ENCODE results near the gene DUSP28. TPM values are rescaled to one million over a fixed set of nuclear protein-coding genes. Genes with fewer than 3 reads are reported as not detected.

The DUSP28 gene
- total and polyA plus RNA-seq, 4 donors: 4.1 to 11.0 (median 7.9) TPM

DNA sequence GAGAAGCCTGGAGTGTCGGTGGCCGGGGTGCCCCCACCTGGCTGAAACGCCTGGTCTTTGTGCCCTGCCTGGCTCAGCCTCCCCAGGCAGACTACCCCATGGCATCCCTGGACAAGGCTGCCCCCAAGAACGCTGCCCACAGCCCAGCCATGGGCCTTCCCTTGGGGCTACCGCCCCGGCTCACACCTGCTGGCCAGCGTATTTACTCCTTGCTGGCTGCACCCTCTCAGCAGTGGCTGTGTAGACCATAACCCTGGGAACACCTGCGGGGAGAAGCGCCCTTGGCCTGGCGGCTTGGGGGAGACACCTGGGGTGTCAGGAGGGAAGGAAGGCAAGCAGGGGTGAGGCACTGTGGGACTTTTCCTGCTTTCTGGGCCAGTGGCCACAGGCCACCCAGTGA is 43.7 kb downstream of the DUSP28 start:
- peaks cover 52% of the 10 kb centered on the region for H3K36me3 ChIP-seq (ENCODE audit: control insufficient read depth, insufficient read depth, low read length)
- no peak overlapping the region for H3K4me3 ChIP-seq (ENCODE audit: low read depth, low read length)
- WGBS (ENCODE audit: insufficient coverage): 97% methylated on average over 9 of the region's 10 CpGs
- no peak overlapping the region for H3K27ac ChIP-seq (ENCODE audit: low read depth, low read length)
- H3K4me1 ChIP-seq (ENCODE audit: control insufficient read depth, insufficient read depth, low read length): peaks cover 9% of the 10 kb centered on the region
- no peaks in the 10 kb centered on the region for H3K27me3 ChIP-seq (ENCODE audit: control insufficient read depth, insufficient read depth, low read length)
- H3K9me3 ChIP-seq (ENCODE audit: control insufficient read depth, insufficient read depth, low read length): no peaks in the 10 kb centered on the region
- DNase-seq (ENCODE audit: low read depth in 4 of 6, low spot score in 6 of 6): no peak

DNA sequence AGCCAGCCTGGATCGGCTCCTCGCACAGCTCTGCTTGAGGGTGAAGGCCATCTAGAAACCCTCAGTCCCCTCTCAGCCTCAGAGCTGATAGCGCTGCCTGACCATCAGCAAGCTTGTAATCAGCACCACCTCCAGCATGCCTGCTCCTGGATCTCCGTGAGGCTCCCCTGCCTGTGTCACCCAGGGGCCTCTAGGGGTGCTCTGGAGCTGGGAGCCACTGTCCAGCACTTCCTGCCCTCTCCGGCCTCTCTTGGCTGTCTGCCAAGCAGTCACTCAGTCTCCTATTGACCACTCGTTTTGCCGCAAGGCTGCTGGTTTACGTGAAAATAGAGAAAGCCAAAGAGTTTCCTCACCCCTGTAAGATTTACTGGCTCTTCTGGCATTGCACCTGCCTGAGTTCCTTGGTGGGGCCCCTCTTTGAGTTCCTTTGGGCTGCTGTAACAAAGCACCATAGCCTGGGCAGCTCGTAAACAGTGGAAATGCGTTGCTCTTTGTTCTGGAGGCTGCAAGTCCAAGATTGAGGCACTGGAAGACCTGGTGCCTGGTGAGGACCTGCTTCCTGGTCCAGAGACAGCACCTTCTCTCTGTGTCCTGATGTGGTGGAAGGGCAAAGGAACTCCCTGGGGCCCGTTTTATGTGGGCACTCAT is 44.3 kb downstream of the DUSP28 start:
- peaks cover 9% of the 10 kb centered on the region for H3K4me1 ChIP-seq (ENCODE audit: control insufficient read depth, insufficient read depth, low read length)
- H3K27me3 ChIP-seq (ENCODE audit: control insufficient read depth, insufficient read depth, low read length): no peaks in the 10 kb centered on the region
- no peaks in the 10 kb centered on the region for H3K9me3 ChIP-seq (ENCODE audit: control insufficient read depth, insufficient read depth, low read length)
- H3K36me3 ChIP-seq (ENCODE audit: control insufficient read depth, insufficient read depth, low read length): peaks cover 46% of the 10 kb centered on the region
- 26% methylated on average over 8 of the region's 11 CpGs for WGBS (ENCODE audit: insufficient coverage)
- H3K27ac ChIP-seq (ENCODE audit: low read depth, low read length): no peak overlapping the region
- H3K4me3 ChIP-seq (ENCODE audit: low read depth, low read length): no peak overlapping the region
- peak in 5 of 6 donors; percentile 15 to 80 (median 43) for DNase-seq (ENCODE audit: low read depth in 4 of 6, low spot score in 6 of 6)

DNA sequence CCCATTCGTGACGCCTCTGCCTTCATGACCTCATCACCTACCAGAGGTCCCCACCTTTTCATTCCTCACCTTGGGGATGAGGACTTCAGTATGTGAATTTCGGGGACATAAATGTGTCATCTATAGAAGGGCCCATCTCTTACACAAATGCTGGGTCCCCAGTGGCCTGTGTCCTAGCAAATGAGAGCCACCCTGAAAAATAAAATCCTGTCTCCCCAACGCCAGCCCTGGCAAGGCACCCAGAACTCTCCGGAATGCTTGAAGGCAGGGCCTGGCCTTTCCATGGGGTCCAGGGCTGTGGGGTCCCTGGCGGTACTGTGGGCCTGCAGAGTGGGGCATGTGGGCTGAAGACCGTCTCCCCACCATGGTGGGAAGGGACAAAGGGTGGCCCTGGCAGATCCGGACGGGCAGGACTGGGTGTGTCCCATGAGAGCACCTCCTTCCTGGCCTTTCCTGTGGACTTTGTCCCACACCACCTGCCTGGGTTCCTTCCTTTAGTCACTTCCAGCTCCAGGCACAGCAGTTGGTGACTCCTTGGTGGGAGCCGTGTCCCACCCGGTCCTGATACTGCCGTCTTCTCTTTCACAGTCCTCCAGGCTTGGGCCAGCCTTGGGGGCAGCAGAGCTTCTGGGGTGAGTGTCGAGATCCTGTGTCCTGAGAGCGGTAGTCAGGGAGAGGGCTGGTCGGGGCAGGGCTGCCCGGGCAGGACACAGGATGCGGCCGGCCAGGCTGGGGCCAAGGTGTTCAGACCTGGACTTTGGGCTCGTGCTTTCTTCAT is 45.0 kb downstream of the DUSP28 start:
- H3K36me3 ChIP-seq (ENCODE audit: control insufficient read depth, insufficient read depth, low read length): peaks cover 41% of the 10 kb centered on the region
- no peak overlapping the region for H3K4me3 ChIP-seq (ENCODE audit: low read depth, low read length)
- WGBS (ENCODE audit: insufficient coverage): 92% methylated on average over 15 of the region's 19 CpGs
- H3K27ac ChIP-seq (ENCODE audit: low read depth, low read length): no peak overlapping the region
- no peaks in the 10 kb centered on the region for H3K9me3 ChIP-seq (ENCODE audit: control insufficient read depth, insufficient read depth, low read length)
- no peaks in the 10 kb centered on the region for H3K27me3 ChIP-seq (ENCODE audit: control insufficient read depth, insufficient read depth, low read length)
- no peak for DNase-seq (ENCODE audit: low read depth in 4 of 6, low spot score in 6 of 6)
- H3K4me1 ChIP-seq (ENCODE audit: control insufficient read depth, insufficient read depth, low read length): peaks cover 9% of the 10 kb centered on the region

DNA sequence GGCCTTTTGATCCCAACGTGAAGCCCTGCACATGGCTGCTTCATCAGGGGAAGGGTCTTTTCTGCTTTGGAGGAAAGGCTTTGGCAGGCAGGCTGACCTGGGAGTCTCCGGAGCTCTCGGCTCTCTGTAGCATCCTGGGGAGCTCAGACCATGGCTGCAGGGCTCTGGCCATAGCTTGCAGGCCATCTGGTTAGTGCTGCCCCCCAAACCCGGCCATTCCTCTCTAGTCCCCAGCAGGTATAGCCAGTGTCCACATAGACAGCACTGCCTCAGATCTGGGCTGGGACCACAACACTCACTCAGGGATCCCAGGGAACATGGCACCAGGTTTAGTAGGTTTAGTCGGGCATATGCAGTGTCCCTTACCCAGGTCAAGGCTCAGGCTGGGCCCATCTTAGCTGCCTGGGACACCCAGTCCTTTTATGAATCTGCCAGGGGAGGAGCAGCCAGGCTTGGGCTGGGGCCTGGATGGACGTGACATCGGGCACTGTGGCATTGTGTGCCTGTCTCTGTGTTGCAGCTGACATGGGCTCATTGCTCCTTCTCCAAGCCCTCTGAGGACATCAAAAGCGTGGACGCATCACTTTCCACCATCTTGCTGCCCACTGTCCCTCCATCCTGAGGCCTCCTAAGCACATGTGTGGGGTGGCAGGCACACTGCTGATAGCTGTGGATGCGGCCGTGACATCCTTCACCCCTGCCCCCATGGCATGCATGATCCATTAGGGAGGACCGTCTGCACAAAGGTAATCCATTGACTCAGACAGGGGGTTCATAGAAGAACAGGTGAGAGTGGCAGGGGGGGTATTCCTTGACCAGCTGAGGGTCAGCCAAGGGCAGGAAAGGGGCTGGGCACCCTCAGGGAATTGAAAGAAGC is 45.9 kb downstream of the DUSP28 start:
- DNase-seq (ENCODE audit: low read depth in 4 of 6, low spot score in 6 of 6): no peak

DNA sequence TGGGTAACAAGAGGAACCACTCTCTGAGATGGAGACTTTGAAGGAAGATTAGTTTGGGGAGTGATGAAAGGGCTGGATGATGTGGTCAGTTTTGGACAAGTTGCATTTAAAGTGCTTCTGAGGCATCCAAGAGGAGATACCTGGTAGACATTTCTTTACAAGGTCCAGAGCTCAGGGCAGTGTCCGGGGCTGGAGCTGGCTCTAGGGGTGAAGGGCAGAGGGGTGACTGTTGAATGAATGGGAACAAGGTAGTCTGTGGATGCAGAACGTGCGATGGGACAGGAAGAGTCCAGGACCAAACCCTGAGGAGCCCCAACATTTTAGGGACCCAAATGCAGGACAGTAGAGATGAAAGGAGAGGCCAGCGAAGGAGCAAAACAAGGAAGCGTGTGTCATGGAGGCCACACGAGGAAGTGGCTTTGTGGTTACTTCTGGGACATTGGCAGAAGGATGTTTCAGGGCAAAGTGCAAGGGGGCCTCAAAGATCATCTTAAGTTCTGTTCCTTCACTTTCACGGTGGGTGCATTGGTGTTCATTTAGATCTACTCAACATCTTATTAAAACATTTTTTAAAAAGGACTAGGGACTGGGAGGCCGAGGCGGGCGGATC is 51.5 kb downstream of the DUSP28 start:
- Histone ChIP-seq H3K4me3 (ENCODE audit: low read depth, low read length) (no peak overlapping the region), H3K27ac (ENCODE audit: low read depth, low read length) (no peak overlapping the region), H3K36me3 (ENCODE audit: control insufficient read depth, insufficient read depth, low read length) (peaks cover 4% of the 10 kb centered on the region), H3K4me1 (ENCODE audit: control insufficient read depth, insufficient read depth, low read length) (peaks cover 7% of the 10 kb centered on the region), H3K9me3 (ENCODE audit: control insufficient read depth, insufficient read depth, low read length) (no peaks in the 10 kb centered on the region), H3K27me3 (ENCODE audit: control insufficient read depth, insufficient read depth, low read length) (no peaks in the 10 kb centered on the region)
- 96% methylated on average over 6 of the region's 10 CpGs for WGBS (ENCODE audit: insufficient coverage)
- no peak for DNase-seq (ENCODE audit: low read depth in 4 of 6, low spot score in 6 of 6)

More for the DNA sequence above, 45.9 kb downstream of the DUSP28 start:
- WGBS (ENCODE audit: insufficient coverage): 84% methylated on average over 11 of the region's 12 CpGs
- Histone ChIP-seq H3K9me3 (ENCODE audit: control insufficient read depth, insufficient read depth, low read length) (no peaks in the 10 kb centered on the region), H3K27me3 (ENCODE audit: control insufficient read depth, insufficient read depth, low read length) (no peaks in the 10 kb centered on the region), H3K4me3 (ENCODE audit: low read depth, low read length) (no peak overlapping the region), H3K27ac (ENCODE audit: low read depth, low read length) (no peak overlapping the region), H3K4me1 (ENCODE audit: control insufficient read depth, insufficient read depth, low read length) (peaks cover 9% of the 10 kb centered on the region), H3K36me3 (ENCODE audit: control insufficient read depth, insufficient read depth, low read length) (peaks cover 32% of the 10 kb centered on the region)

Other genes starting within 250 kb of the DUSP28 start
- 10 to 100 TPM; 27.2 to 33.2 TPM for gene GPC1, start 124.7 kb upstream of the DUSP28 start, total RNA-seq
- gene GPC1, start 124.7 kb upstream of the DUSP28 start, polyA plus RNA-seq (ENCODE audit: insufficient read length in 2 of 2): 100 to 1,000 TPM; 201 to 216 TPM
- 10 to 100 TPM in 1 of 2 donors, 1 to 10 TPM in 1; 7.8 to 13.2 TPM for gene ANKMY1, start 2.4 kb upstream of the DUSP28 start, total RNA-seq
- 10 to 100 TPM; 13.6 to 27.5 TPM for gene ANKMY1, start 2.4 kb upstream of the DUSP28 start, polyA plus RNA-seq (ENCODE audit: insufficient read length in 2 of 2)
- 10 to 100 TPM; 11.3 to 16.1 TPM for gene RNPEPL1, start 8.1 kb downstream of the DUSP28 start, total RNA-seq
- 10 to 100 TPM; 38.3 to 41.8 TPM for gene RNPEPL1, start 8.1 kb downstream of the DUSP28 start, polyA plus RNA-seq (ENCODE audit: insufficient read length in 2 of 2)
- gene CAPN10, start 26.4 kb downstream of the DUSP28 start, total RNA-seq: 10 to 100 TPM; 15.0 to 39.2 TPM
- gene CAPN10, start 26.4 kb downstream of the DUSP28 start, polyA plus RNA-seq (ENCODE audit: insufficient read length in 2 of 2): 10 to 100 TPM; 44.3 to 50.8 TPM
- 1 to 10 TPM; 2.1 to 2.6 TPM for gene GPR35, start 65.1 kb downstream of the DUSP28 start, total RNA-seq
- gene GPR35, start 65.1 kb downstream of the DUSP28 start, polyA plus RNA-seq (ENCODE audit: insufficient read length in 2 of 2): 1 to 10 TPM; 1.9 to 3.9 TPM
- gene AQP12B, start 122.5 kb downstream of the DUSP28 start, total RNA-seq: not detected
- under 1 TPM; 0.44 to 0.56 TPM for gene AQP12B, start 122.5 kb downstream of the DUSP28 start, polyA plus RNA-seq (ENCODE audit: insufficient read length in 2 of 2)
- not detected for gene AQP12A, start 131.5 kb downstream of the DUSP28 start, total RNA-seq
- gene AQP12A, start 131.5 kb downstream of the DUSP28 start, polyA plus RNA-seq (ENCODE audit: insufficient read length in 2 of 2): under 1 TPM in 1 of 2 donors, not detected in 1; 0.62 TPM